ENCODE results near the gene PIK3C2A. TPM values are rescaled to one million over a fixed set of nuclear protein-coding genes. Genes with fewer than 3 reads are reported as not detected.

The PIK3C2A gene
- total RNA-seq, 2 donors from 2014 or later = 108 to 109 TPM

GRCh38 chr11:17256512-17256911 lies 48.7 kb upstream of the PIK3C2A start:
- no peak overlapping the region for H3K4me3 ChIP-seq (ENCODE audit: low read length)
- WGBS, 2 experiments (ENCODE audit: insufficient coverage in 1 of 2, insufficient read length in 1 of 2) = 100% methylated on average over 1 to 3 of the region's 3 CpGs
- no peaks in the 10 kb centered on the region for H3K27me3 Mint-ChIP-seq (ENCODE audit: insufficient read depth)
- no peak for DNase-seq
- no peaks in the 10 kb centered on the region for H3K27me3 ChIP-seq (ENCODE audit: control insufficient read depth, insufficient read depth, low read length, poor library complexity, severe bottlenecking)
- no peaks in the 10 kb centered on the region for H3K9me3 Mint-ChIP-seq
- no peaks in the 10 kb centered on the region for H3K4me1 Mint-ChIP-seq
- no peak overlapping the region for H3K27ac Mint-ChIP-seq
- no peaks in the 10 kb centered on the region for H3K4me1 ChIP-seq (ENCODE audit: control insufficient read depth, insufficient read depth, low read length)
- no peaks in the 10 kb centered on the region for H3K36me3 Mint-ChIP-seq (ENCODE audit: low read depth)
- TF ChIP-seq, protein P1, sequence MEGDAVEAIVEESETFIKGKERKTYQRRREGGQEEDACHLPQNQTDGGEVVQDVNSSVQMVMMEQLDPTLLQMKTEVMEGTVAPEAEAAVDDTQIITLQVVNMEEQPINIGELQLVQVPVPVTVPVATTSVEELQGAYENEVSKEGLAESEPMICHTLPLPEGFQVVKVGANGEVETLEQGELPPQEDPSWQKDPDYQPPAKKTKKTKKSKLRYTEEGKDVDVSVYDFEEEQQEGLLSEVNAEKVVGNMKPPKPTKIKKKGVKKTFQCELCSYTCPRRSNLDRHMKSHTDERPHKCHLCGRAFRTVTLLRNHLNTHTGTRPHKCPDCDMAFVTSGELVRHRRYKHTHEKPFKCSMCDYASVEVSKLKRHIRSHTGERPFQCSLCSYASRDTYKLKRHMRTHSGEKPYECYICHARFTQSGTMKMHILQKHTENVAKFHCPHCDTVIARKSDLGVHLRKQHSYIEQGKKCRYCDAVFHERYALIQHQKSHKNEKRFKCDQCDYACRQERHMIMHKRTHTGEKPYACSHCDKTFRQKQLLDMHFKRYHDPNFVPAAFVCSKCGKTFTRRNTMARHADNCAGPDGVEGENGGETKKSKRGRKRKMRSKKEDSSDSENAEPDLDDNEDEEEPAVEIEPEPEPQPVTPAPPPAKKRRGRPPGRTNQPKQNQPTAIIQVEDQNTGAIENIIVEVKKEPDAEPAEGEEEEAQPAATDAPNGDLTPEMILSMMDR (conservative IDR thresholded peaks at IDR 0.05) = no peak
- H3K27ac ChIP-seq (ENCODE audit: low read depth, low read length) = no peak overlapping the region
- H3K9ac ChIP-seq (ENCODE audit: extremely low read depth, low read length, poor library complexity, severe bottlenecking) = no peak overlapping the region
- H3K36me3 ChIP-seq (ENCODE audit: control insufficient read depth, insufficient read depth, low read length) = no peaks in the 10 kb centered on the region
- H3K4me3 Mint-ChIP-seq = no peak overlapping the region
- H3K9me3 ChIP-seq (ENCODE audit: control insufficient read depth, low read length) = no peaks in the 10 kb centered on the region

- no peak overlapping the region for H3K27ac ChIP-seq (ENCODE audit: low read depth, low read length)
- no peak overlapping the region for H3K4me3 ChIP-seq (ENCODE audit: low read length)
- H3K36me3 ChIP-seq (ENCODE audit: control insufficient read depth, insufficient read depth, low read length) = no peaks in the 10 kb centered on the region
- Mint-ChIP-seq H3K27me3 (ENCODE audit: insufficient read depth) (no peaks in the 10 kb centered on the region), H3K9me3 (no peaks in the 10 kb centered on the region), H3K4me1 (no peaks in the 10 kb centered on the region), H3K27ac (no peak overlapping the region), H3K36me3 (ENCODE audit: low read depth) (no peaks in the 10 kb centered on the region), H3K4me3 (no peak overlapping the region)
- WGBS, 2 experiments (ENCODE audit: insufficient coverage in 1 of 2, insufficient read length in 1 of 2) = 69 to 75% methylated on average over 4 of the region's 4 CpGs
- no peak for DNase-seq
- TF ChIP-seq, protein P1 (conservative IDR thresholded peaks at IDR 0.05) = no peak
- no peaks in the 10 kb centered on the region for H3K4me1 ChIP-seq (ENCODE audit: control insufficient read depth, insufficient read depth, low read length)
- no peaks in the 10 kb centered on the region for H3K9me3 ChIP-seq (ENCODE audit: control insufficient read depth, low read length)
- H3K27me3 ChIP-seq (ENCODE audit: control insufficient read depth, insufficient read depth, low read length, poor library complexity, severe bottlenecking) = no peaks in the 10 kb centered on the region
- H3K9ac ChIP-seq (ENCODE audit: extremely low read depth, low read length, poor library complexity, severe bottlenecking) = no peak overlapping the region
Observed at GRCh38 chr11:17252704-17253103, 44.9 kb upstream of the PIK3C2A start.

GRCh38 chr11:17250561-17251350 lies 43.0 kb upstream of the PIK3C2A start:
- no peak for DNase-seq
- TF ChIP-seq, protein P1 (conservative IDR thresholded peaks at IDR 0.05) = no peak
- no peak overlapping the region for H3K27ac ChIP-seq (ENCODE audit: low read depth, low read length)
- no peak overlapping the region for H3K4me3 ChIP-seq (ENCODE audit: low read length)
- no peaks in the 10 kb centered on the region for H3K9me3 ChIP-seq (ENCODE audit: control insufficient read depth, low read length)
- no peaks in the 10 kb centered on the region for H3K9me3 Mint-ChIP-seq
- no peaks in the 10 kb centered on the region for H3K4me1 ChIP-seq (ENCODE audit: control insufficient read depth, insufficient read depth, low read length)
- H3K4me1 Mint-ChIP-seq = no peaks in the 10 kb centered on the region
- no peaks in the 10 kb centered on the region for H3K36me3 Mint-ChIP-seq (ENCODE audit: low read depth)
- H3K27me3 Mint-ChIP-seq (ENCODE audit: insufficient read depth) = no peaks in the 10 kb centered on the region
- no peaks in the 10 kb centered on the region for H3K27me3 ChIP-seq (ENCODE audit: control insufficient read depth, insufficient read depth, low read length, poor library complexity, severe bottlenecking)
- H3K4me3 Mint-ChIP-seq = no peak overlapping the region
- H3K27ac Mint-ChIP-seq = no peak overlapping the region
- no peaks in the 10 kb centered on the region for H3K36me3 ChIP-seq (ENCODE audit: control insufficient read depth, insufficient read depth, low read length)
- no peak overlapping the region for H3K9ac ChIP-seq (ENCODE audit: extremely low read depth, low read length, poor library complexity, severe bottlenecking)

Data from endodermal cell (in vitro differentiated cells).